H1 (cell line): ENCODE results near the gene RNF166. TPM values are rescaled to one million over a fixed set of nuclear protein-coding genes. Genes with fewer than 3 reads are reported as not detected.

Experiments
- CTCF ChIA-PET: fragments of 300-600 bp; sonication (Branson Sonifier 250); formaldehyde crosslinking; loops from one replicate; lab custom pipeline; 2021; ENCODE audit not compliant: partially characterized antibody; lab: Charles Lee
- POLR2A ChIA-PET: fragments of 300-600 bp; sonication (Branson Sonifier 250); formaldehyde crosslinking; loops from one replicate; lab custom pipeline; 2021; ENCODE audit warnings: inconsistent platforms; ENCODE audit not compliant: partially characterized antibody; lab: Charles Lee
- DNase-seq, 2 experiments: peaks; one replicate each; pipeline versions ENCODE4 v3.0.0 to v3.0.0-alpha.2; 2010 to 2022; ENCODE audit warnings: low spot score in 2 of 2, low read depth in 1 of 2, mixed read lengths in 1 of 2
- FAIRE-seq: peaks from 2 replicates; lab custom pipeline; 2011; peaks lifted over from hg19 to GRCh38; lab: Jason Lieb, UNC
- H2AFZ ChIP-seq: 2 replicates; pipeline ENCODE4 v1.8.1; 2012; ENCODE audit warnings: low read length, inconsistent platforms
- H2AK5ac ChIP-seq: 2 replicates; pipeline ENCODE4 v1.6.1; 2013; ENCODE audit warnings: low read depth, low read length
- H2BK120ac ChIP-seq: replicated peaks from 2 replicates; pipeline ENCODE3; 2013; ENCODE audit warnings: low read depth, low read length, inconsistent platforms
- H2BK12ac ChIP-seq: 2 replicates; pipeline ENCODE4 v1.6.1; 2013; ENCODE audit warnings: low read depth, low read length
- H2BK15ac ChIP-seq: 2 replicates; pipeline ENCODE4 v1.6.1; 2013; ENCODE audit warnings: low read length
- H2BK20ac ChIP-seq: 2 replicates; pipeline ENCODE4 v1.6.1; 2013; ENCODE audit warnings: low read length
- H2BK5ac ChIP-seq: 2 replicates; pipeline ENCODE4 v1.6.1; 2013; ENCODE audit warnings: low read depth, low read length
- H3K14ac ChIP-seq: 2 replicates; pipeline ENCODE4 v1.6.1; 2013; ENCODE audit warnings: inconsistent platforms; ENCODE audit not compliant: insufficient read length
- H3K18ac ChIP-seq: 2 replicates; pipeline ENCODE4 v1.6.1; 2013; ENCODE audit warnings: low read length; ENCODE audit errors: extremely low read depth
- H3K23ac ChIP-seq: 2 replicates; pipeline ENCODE4 v1.6.1; 2013; ENCODE audit warnings: inconsistent platforms; ENCODE audit not compliant: insufficient read length
- H3K23me2 ChIP-seq: 2 replicates; pipeline ENCODE4 v1.6.1; 2013; ENCODE audit warnings: low read depth, low read length
- H3K27ac ChIP-seq: 2 replicates; pipeline ENCODE4 v1.6.1; 2011; ENCODE audit warnings: low read depth, low read length, inconsistent platforms
- H3K27me3 ChIP-seq, 4 experiments: replicated peaks in 1 of 4; 1 replicate in 1 of 4; 2 replicates in 3 of 4; pipeline versions ENCODE4 v1.6.1 to v1.8.1; 2011 to 2013; ENCODE audit warnings: low read length in 3 of 4, mild to moderate bottlenecking in 3 of 4, inconsistent platforms in 2 of 4, mixed read lengths in 2 of 4, moderate library complexity in 1 of 4; ENCODE audit not compliant: control insufficient read depth in 3 of 4, insufficient read depth in 3 of 4; ENCODE audit errors: extremely low read depth in 1 of 4
- H3K36me3 ChIP-seq, 4 experiments: 2 replicates each; pipeline versions ENCODE4 v1.6.1 to v1.8.1; 2011 to 2013; ENCODE audit warnings: mild to moderate bottlenecking in 4 of 4, low read length in 3 of 4, moderate library complexity in 2 of 4, control low read depth in 1 of 4, inconsistent platforms in 1 of 4; ENCODE audit not compliant: insufficient read depth in 4 of 4, control insufficient read depth in 2 of 4
- H3K4ac ChIP-seq: replicated peaks from 2 replicates; pipeline ENCODE3; 2013; ENCODE audit warnings: low read length, low read depth, mixed read lengths, inconsistent platforms; ENCODE audit not compliant: insufficient read length
- H3K4me1 ChIP-seq, 4 experiments: replicated peaks in 1 of 4; 1 replicate in 1 of 4; 2 replicates in 3 of 4; pipeline versions ENCODE4 v1.6.1 to v1.8.1; 2011 to 2013; ENCODE audit warnings: low read length in 3 of 4, inconsistent platforms in 2 of 4, mixed read lengths in 1 of 4; ENCODE audit not compliant: insufficient read depth in 4 of 4, control insufficient read depth in 3 of 4
- H3K4me2 ChIP-seq, 2 experiments: 2 replicates each; pipeline versions ENCODE4 v1.6.1 to v1.8.1; 2011 to 2013; ENCODE audit warnings: low read depth in 2 of 2, low read length in 2 of 2, control low read depth in 1 of 2, inconsistent platforms in 1 of 2, mild to moderate bottlenecking in 1 of 2; ENCODE audit not compliant: insufficient read depth in 1 of 2
- H3K4me3 ChIP-seq, 4 experiments: fragments of 200-600, 300-600 bp in 1 of 4; sonication (generic), shearing (Covaris generic), sonication (Bioruptor Twin) in 1 of 4; 2 replicates each; pipeline versions ENCODE4 v1.5.1 to v1.8.1; 2011 to 2016; ENCODE audit warnings: low read length in 4 of 4, low read depth in 3 of 4, control low read depth in 2 of 4, inconsistent platforms in 2 of 4, mild to moderate bottlenecking in 2 of 4, mixed read lengths in 1 of 4, moderate library complexity in 1 of 4; ENCODE audit not compliant: insufficient read depth in 2 of 4; ENCODE audit errors: extremely low read depth in 1 of 4
- H3K56ac ChIP-seq: replicated peaks from 2 replicates; pipeline ENCODE3; 2013; ENCODE audit warnings: low read depth, mild to moderate bottlenecking, mixed read lengths, low read length, inconsistent platforms; ENCODE audit not compliant: insufficient read length
- H3K79me1 ChIP-seq: 2 replicates; pipeline ENCODE4 v1.6.1; 2013; ENCODE audit warnings: low read depth, low read length, control low read depth
- H3K79me2 ChIP-seq, 2 experiments: 2 replicates each; pipeline versions ENCODE4 v1.6.1 to v1.8.1; 2012 to 2013; ENCODE audit warnings: low read length in 2 of 2, mild to moderate bottlenecking in 2 of 2, inconsistent platforms in 1 of 2; ENCODE audit not compliant: insufficient read depth in 2 of 2, control insufficient read depth in 1 of 2
- H3K9ac ChIP-seq, 4 experiments: replicated peaks in 1 of 4; 1 replicate in 1 of 4; 2 replicates in 3 of 4; pipeline versions ENCODE4 v1.6.1 to v1.8.1; 2011 to 2013; ENCODE audit warnings: low read depth in 3 of 4, low read length in 3 of 4, control low read depth in 2 of 4, mild to moderate bottlenecking in 2 of 4, moderate library complexity in 2 of 4, inconsistent platforms in 1 of 4; ENCODE audit errors: extremely low read depth in 1 of 4
- H3K9me3 ChIP-seq, 2 experiments: 2 replicates each; pipeline versions ENCODE4 v1.6.1 to v1.8.1; 2012 to 2013; ENCODE audit warnings: mild to moderate bottlenecking in 2 of 2, moderate library complexity in 2 of 2, control low read depth in 1 of 2, inconsistent platforms in 1 of 2, low read depth in 1 of 2, low read length in 1 of 2, mixed read lengths in 1 of 2; ENCODE audit not compliant: insufficient read depth in 2 of 2
- H4K20me1 ChIP-seq, 2 experiments: replicated peaks in 1 of 2; 2 replicates each; pipeline versions ENCODE3 to v1.8.1; 2011 to 2013; ENCODE audit warnings: inconsistent platforms in 2 of 2, low read length in 2 of 2, mild to moderate bottlenecking in 1 of 2; ENCODE audit not compliant: insufficient read depth in 2 of 2, control insufficient read depth in 1 of 2
- H4K5ac ChIP-seq: 2 replicates; pipeline ENCODE4 v1.6.1; 2013; ENCODE audit warnings: low read length, low read depth, mixed read lengths, inconsistent platforms; ENCODE audit not compliant: insufficient read length
- H4K8ac ChIP-seq: 2 replicates; pipeline ENCODE4 v1.8.0; 2013; ENCODE audit warnings: mild to moderate bottlenecking, moderate library complexity, low read length, inconsistent platforms; ENCODE audit not compliant: insufficient read depth; ENCODE audit errors: extremely low read depth
- H4K91ac ChIP-seq: replicated peaks from 2 replicates; pipeline ENCODE3; 2013; ENCODE audit warnings: low read length, mixed read lengths, inconsistent platforms; ENCODE audit not compliant: insufficient read length
- BACH1 ChIP-seq: IDR thresholded peaks from 2 replicates; pipeline ENCODE4 v1.6.1; 2012; ENCODE audit warnings: low read length, improper control_type of control experiment
- FOSL1 ChIP-seq: IDR thresholded peaks from 2 replicates; pipeline ENCODE4 v1.6.1; 2011; ENCODE audit warnings: mild to moderate bottlenecking, low read depth, low read length, moderate library complexity; ENCODE audit not compliant: insufficient read depth
- HDAC2 ChIP-seq, 2 experiments: fragments of 300-600 bp in 1 of 2; sonication (generic) in 1 of 2; IDR thresholded peaks; 2 replicates each; pipeline ENCODE4 v1.6.1; 2011 to 2012; ENCODE audit warnings: low read depth in 2 of 2, low read length in 2 of 2, mild to moderate bottlenecking in 2 of 2, moderate library complexity in 2 of 2, borderline replicate concordance in 1 of 2, inconsistent platforms in 1 of 2
- KDM4A ChIP-seq: IDR thresholded peaks from one replicate; pipeline ENCODE4 v1.7.1; 2012; ENCODE audit warnings: low read depth, mild to moderate bottlenecking, moderate library complexity, low read length, inconsistent platforms; ENCODE audit not compliant: severe bottlenecking
- NANOG ChIP-seq: IDR thresholded peaks from 2 replicates; pipeline ENCODE4 v1.6.1; 2011; ENCODE audit warnings: low read length, low read depth, mild to moderate bottlenecking, inconsistent platforms; ENCODE audit not compliant: insufficient read depth, poor library complexity, severe bottlenecking
- POLR2A ChIP-seq, 2 experiments: IDR thresholded peaks; 1 replicate in 1 of 2; 2 replicates in 1 of 2; pipeline ENCODE4 v1.6.1; 2011; ENCODE audit warnings: low read depth in 2 of 2, low read length in 2 of 2, mild to moderate bottlenecking in 2 of 2; ENCODE audit errors: control extremely low read depth in 1 of 2
- POLR2AphosphoS5 ChIP-seq: IDR thresholded peaks from 2 replicates; pipeline ENCODE4 v1.6.1; 2011; ENCODE audit warnings: low read depth, low read length
- POU5F1 ChIP-seq: IDR thresholded peaks from 2 replicates; pipeline ENCODE4 v1.6.1; 2011; ENCODE audit warnings: low read depth, mild to moderate bottlenecking, low read length, moderate library complexity
- SIX5 ChIP-seq: IDR thresholded peaks from 2 replicates; pipeline ENCODE4 v1.6.1; 2011; ENCODE audit warnings: mild to moderate bottlenecking, low read depth, low read length
- SRF ChIP-seq: IDR thresholded peaks from 2 replicates; pipeline ENCODE4 v1.6.1; 2011; ENCODE audit warnings: mild to moderate bottlenecking, low read depth, low read length, moderate library complexity
- TEAD4 ChIP-seq: IDR thresholded peaks from 2 replicates; pipeline ENCODE4 v1.6.1; 2012; ENCODE audit warnings: low read depth, low read length, inconsistent platforms, mixed read lengths
- YY1 ChIP-seq: IDR thresholded peaks from 2 replicates; pipeline ENCODE4 v1.6.1; 2011; ENCODE audit warnings: low read depth, mild to moderate bottlenecking, low read length
- ZNF274 ChIP-seq: IDR thresholded peaks from 2 replicates; pipeline ENCODE4 v1.7.0; 2012; ENCODE audit warnings: low read length, borderline replicate concordance; ENCODE audit errors: extremely low read depth
- WGBS, 2 experiments: shearing (Covaris generic) in 1 of 2; methylation state at CpG; one replicate each; pipeline versions ENCODE4 v1.1.6 to v1.1.7; 2013 to 2015; ENCODE audit warnings: low lambda C conversion rate in 2 of 2, mixed read lengths in 2 of 2, inconsistent platforms in 1 of 2, low coverage in 1 of 2, missing lambda C conversion rate in 1 of 2; ENCODE audit not compliant: insufficient replicate concordance in 2 of 2, insufficient coverage in 1 of 2, insufficient read length in 1 of 2; ENCODE audit errors: extremely low coverage in 1 of 2, missing lambda C conversion rate in 1 of 2; 5-methylcytosine and 5-hydroxymethylcytosine counted together
- polyA plus RNA-seq, 7 experiments: library from polyadenylated mRNA; depleted of rRNA in 3 of 7; stranded (reverse) in 5 of 7; unstranded in 2 of 7; fragments of >200 nt in 5 of 7; fragments of 200-250 nt in 2 of 7; gene quantifications; 1 replicate in 5 of 7; 2 replicates in 1 of 7; 4 replicates in 1 of 7; pipeline versions ENCODE4 v1.2.1 to v1.2.3, GENCODE V29; 2011 to 2013; ENCODE audit warnings: missing spikeins in 2 of 7, mixed read lengths in 2 of 7
- total RNA-seq: library from RNA; stranded (reverse); fragmentation: NEBNext Ultra II Directional; extraction: Animal tissue kit (Norgen Biotek cat#: 25700); gene quantifications from 2 replicates; pipeline ENCODE4 v1.2.1, GENCODE V29; 2021

The RNF166 gene
- total and polyA plus RNA-seq, 2 of the 8 experiments (the other 6 are each of a cell fraction or from before 2014, with no cell fraction given), result 29.8 to 31.2 TPM

DNA sequence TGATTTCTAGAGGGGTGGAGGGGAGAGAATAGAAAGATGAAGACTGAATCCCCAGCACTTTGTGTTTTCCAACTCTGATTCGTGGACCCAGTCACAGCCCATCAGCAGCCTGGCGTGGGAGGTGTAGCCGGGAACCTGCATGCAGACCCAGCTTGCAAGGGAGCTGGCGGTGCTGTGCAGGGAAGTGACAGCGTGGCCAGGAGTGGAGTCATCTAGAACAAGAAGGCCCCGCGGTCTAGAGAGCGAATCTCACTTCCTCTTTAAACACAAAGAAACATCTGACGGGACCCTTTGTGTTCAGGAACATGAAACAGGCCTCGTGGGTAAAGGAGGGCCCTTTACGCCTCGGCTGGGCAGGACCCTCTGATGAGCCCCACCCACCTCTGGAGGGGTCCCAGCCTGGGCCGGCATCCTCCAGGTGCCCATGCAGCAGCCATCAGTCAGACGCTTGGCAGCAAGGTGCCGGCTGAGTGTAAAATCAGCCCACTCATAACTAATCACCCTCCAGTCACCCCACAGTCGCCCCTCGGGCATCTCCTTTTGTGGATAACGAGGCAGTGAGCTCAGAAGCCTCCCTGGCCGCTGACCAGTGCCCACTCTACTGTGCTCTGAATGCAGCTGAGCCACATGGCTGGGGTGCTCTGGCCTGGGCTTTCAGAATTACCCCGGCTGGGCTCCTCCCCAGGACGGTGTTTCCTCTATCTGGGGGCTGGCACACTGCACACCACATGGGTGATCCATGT, 24.3 kb downstream of the RNF166 start:
- no peak overlapping the region for H2BK12ac ChIP-seq
- H3K79me2 ChIP-seq, result no peaks in the 10 kb centered on the region
- H4K5ac ChIP-seq, result no peak overlapping the region
- no peak overlapping the region for H2AK5ac ChIP-seq
- CTCF ChIA-PET, result interaction anchor here (0.6 to 2.8 kb wide), 13 partner anchors 8 to 92 kb away, joined by 3 to 33 read pairs (median 5); partner anchors contain the start of gene MVD
- H3K9me3 ChIP-seq, result no peaks in the 10 kb centered on the region
- no peak overlapping the region for H2AFZ ChIP-seq
- no peak overlapping the region for H3K9ac ChIP-seq
- FAIRE-seq, result no peak
- H3K4me1 ChIP-seq, result peaks cover 0 to 8% (median 5%) of the 10 kb centered on the region in 4 experiments; a peak in 4 of 7 replicates
- no peak overlapping the region for H3K27ac ChIP-seq
- no peaks in the 10 kb centered on the region for H3K79me1 ChIP-seq
- H4K91ac ChIP-seq, result no peak overlapping the region
- no peak overlapping the region for H3K18ac ChIP-seq
- no peak overlapping the region for H2BK20ac ChIP-seq
- H3K36me3 ChIP-seq, result no peaks in the 10 kb centered on the region
- H4K8ac ChIP-seq, result no peak overlapping the region; the same call in 1 of the 2 replicates
- H2BK15ac ChIP-seq, result no peak overlapping the region
- H2BK120ac ChIP-seq, result no peak overlapping the region
- DNase-seq, result no peak
- H3K4ac ChIP-seq, result no peak overlapping the region
- no peak overlapping the region for H3K4me3 ChIP-seq
- no peak overlapping the region for H3K14ac ChIP-seq
- peaks cover 13% of the 10 kb centered on the region; the same call in 1 of the 2 replicates for H3K23me2 ChIP-seq
- H4K20me1 ChIP-seq, result peaks cover 0 to 2% of the 10 kb centered on the region in 2 experiments
- H3K4me2 ChIP-seq, result no peak overlapping the region
- no peak overlapping the region for H2BK5ac ChIP-seq
- H3K27me3 ChIP-seq, result peaks cover 0 to 6% (median 2%) of the 10 kb centered on the region in 4 experiments; a peak in 2 of 7 replicates
- H3K23ac ChIP-seq, result no peak overlapping the region
- 90% methylated on average over 20 of the region's 21 CpGs; no CpG with 5 or more reads in 1 of the 2 experiments for WGBS, 2 experiments
- no peak overlapping the region for H3K56ac ChIP-seq
- POLR2A ChIA-PET, result interaction anchor here (1.1 to 2.7 kb wide), 3 partner anchors 10 to 19 kb away, joined by 3 to 9 read pairs (median 3); partner anchors contain the start of gene MVD
- TF ChIP-seq POLR2AphosphoS5 (no peak), TEAD4 (no peak), SRF (no peak), HDAC2 (IDR thresholded peaks at IDR 0.05; ENCODE audit: borderline replicate concordance in 1 of 2, low read depth in 2 of 2, low read length in 2 of 2) (no peak), POU5F1 (no peak), FOSL1 (no peak), BACH1 (no peak), POLR2A (IDR thresholded peaks at IDR 0.05; ENCODE audit: control extremely low read depth in 1 of 2, low read depth in 2 of 2, low read length in 2 of 2) (no peak), KDM4A (no peak), ZNF274 (no peak), YY1 (no peak), SIX5 (no peak), NANOG (no peak)
